GM19351 (cell line): Measurements from ENCODE around the gene SERPINA1.
A peak's percentile ranks its signal among the peaks of the same experiment; 100 is the strongest.
"Not testable (repeated sequence)": the region's sequence is repeated elsewhere in the genome, so short reads cannot be mapped to it uniquely, and the experiment has no call there.

ENCODE experiments used
- ATAC-seq: cut with Tn5 transposase; IDR thresholded peaks from one replicate; pipeline ENCODE4 v1.9.1; 2021; ENCODE audit warnings: mild to moderate bottlenecking, moderate library complexity; ENCODE audit not compliant: unreplicated experiment

SERPINA1 gene

GRCh38 chr14:94388384-94389103 lies at the start of gene SERPINA1:
Gene SERPINA1 (minus strand): TSS chr14:94388602. CDS start chr14:94383237, 5,365 bp downstream.
- no peak for ATAC-seq

DNA sequence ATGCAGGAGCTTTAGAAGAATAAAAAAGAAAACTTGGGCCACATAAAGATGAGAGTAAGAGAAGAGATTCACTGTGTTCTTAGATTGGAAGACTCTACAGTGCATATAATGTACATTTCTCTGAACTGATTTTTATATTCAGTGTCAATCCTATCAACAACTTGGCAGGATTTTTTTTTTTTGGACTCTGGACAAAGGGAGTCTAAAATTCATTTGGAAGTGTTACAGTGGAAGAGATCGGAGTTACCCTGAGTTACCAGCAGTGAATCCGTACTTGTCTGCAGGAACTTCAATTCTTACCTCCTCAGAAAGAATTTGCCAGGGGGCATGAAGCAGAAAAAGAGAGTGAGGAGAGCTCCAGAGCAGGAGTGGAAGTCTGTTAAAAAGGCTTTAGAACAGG lies 40.2 kb upstream of the SERPINA1 start:
- ATAC-seq = no peak

DNA sequence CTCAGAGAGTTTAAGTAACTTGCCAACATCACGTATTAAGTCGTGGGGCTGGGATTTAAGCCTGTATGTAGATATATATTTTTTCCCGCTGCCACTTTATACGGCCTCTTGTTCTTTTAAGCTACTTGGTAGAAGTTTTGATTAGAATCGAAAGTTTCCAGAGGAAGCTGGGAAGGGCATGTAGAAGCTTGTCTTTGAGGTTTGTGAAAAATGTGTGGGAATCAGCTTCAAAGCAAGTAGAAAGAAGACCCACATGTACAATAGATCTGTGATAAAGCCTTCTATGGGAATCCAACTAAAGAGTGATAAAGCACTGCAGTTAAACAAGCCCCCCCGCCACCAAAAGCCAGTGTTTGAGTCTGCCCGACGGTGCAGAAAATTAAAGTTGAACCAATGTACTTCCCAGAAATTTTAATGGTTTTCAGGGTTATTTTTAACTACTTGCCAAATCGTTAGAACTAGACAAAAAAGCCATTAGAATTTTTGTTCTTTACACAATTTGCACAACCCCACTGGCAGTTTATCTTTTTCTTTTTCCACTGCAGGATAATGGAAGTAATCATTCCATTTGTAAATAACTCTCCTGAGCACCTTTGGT lies 38.7 kb upstream of the SERPINA1 start:
- no peak for ATAC-seq

DNA sequence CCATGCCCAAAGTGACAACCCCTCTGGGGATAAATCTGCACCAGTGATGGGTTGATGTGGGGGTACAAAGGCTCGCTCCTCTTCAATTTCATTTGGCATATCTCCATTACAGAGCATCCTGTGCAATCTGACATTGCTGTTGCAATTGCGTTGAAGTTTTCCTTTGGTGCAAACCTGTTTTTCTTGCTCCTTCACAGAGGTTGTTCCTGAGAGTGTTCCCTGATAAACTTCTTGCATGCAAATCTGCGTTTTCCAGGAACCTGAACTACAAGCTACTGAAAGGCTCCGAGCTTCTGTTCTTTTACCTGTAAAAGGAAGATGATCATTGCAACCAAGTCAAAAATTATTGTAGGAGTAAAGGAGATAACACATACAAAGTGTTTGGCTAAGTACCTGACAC lies 38.1 kb upstream of the SERPINA1 start:
- no peak for ATAC-seq

- ATAC-seq = no peak
These were observed 36.0 kb upstream of the SERPINA1 start for GRCh38 chr14:94424371-94424770.

GRCh38 chr14:94423453-94424056 lies 35.2 kb upstream of the SERPINA1 start:
- peak; percentile 62 for ATAC-seq

GRCh38 chr14:94421316-94421715 lies 32.9 kb upstream of the SERPINA1 start:
- ATAC-seq = no peak

- not testable (repeated sequence) for ATAC-seq
These were observed 29.2 kb upstream of the SERPINA1 start for GRCh38 chr14:94417497-94418205.

DNA sequence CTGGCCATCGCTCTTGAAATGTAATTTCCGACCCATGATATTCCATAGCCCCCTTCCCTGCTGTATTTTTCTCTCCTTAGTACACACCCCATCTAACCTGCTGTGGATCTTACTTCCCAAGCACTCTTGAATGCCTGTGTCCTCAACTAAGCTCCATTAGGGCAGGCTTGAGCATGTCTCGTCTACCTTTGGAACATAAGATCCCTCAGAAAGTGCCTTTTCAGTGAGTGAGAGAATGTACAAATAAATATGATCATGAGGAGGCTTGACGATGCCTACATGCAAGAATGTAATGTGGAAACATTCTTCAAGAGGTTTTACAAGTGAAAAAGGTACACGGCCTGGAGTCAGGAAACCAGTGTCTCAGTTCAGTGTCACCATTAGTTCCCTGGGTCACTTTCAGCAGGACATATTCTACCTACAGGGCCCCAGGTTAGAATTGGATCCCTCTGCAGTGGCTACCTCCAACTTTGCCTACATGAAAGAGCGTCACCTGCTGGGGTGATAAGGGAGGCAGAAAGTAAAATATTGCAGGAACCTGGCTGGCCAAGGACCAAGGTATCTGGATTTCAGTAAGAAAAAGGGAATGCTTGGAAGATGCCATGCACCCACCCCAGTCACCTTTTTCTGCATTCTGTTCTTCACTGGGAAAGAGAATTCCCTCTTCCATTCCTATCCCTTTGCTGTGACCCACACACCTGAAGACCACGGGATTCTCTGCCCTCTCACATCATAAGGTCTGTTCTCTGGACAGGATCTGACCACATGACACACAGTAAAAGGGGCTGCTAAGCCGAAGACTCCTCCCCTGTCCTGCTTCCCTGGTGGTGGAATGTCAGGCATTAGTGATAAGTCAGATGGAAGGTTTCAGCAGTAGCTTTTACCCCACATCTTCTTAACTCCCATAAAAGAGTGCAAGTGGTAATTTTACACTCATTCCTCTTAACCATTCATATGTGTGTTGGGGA lies 24.6 kb upstream of the SERPINA1 start:
- ATAC-seq = no peak

GRCh38 chr14:94411638-94412037 lies 23.2 kb upstream of the SERPINA1 start:
- ATAC-seq = no peak

GRCh38 chr14:94409430-94409829 lies 21.0 kb upstream of the SERPINA1 start:
- ATAC-seq = not testable (repeated sequence)

GRCh38 chr14:94408546-94409095 lies 20.2 kb upstream of the SERPINA1 start:
- ATAC-seq = no peak

DNA sequence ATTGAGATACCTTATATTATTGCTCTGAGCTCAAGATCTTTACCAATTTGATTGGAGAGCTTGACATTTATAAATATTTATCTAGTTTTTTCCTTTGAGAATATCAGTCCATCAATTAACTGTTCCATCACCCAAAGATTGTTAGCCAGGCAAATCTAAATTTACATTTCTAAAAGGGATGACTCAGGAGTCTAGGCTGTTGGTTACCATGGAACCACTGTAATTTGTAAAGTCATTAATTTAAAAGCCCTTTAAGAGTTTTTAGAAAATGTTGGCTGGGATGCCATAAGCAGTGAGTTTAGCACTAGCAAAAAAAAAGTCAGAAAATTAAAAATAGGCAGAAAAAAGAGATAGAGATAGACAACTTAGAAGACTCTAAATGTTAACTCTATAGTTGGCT lies 19.5 kb upstream of the SERPINA1 start:
- no peak for ATAC-seq

GRCh38 chr14:94406910-94407309 lies 18.5 kb upstream of the SERPINA1 start:
- no peak for ATAC-seq

GRCh38 chr14:94405486-94405885 lies 17.1 kb upstream of the SERPINA1 start:
- ATAC-seq = no peak

GRCh38 chr14:94404561-94404960 lies 16.2 kb upstream of the SERPINA1 start:
- no peak for ATAC-seq

DNA sequence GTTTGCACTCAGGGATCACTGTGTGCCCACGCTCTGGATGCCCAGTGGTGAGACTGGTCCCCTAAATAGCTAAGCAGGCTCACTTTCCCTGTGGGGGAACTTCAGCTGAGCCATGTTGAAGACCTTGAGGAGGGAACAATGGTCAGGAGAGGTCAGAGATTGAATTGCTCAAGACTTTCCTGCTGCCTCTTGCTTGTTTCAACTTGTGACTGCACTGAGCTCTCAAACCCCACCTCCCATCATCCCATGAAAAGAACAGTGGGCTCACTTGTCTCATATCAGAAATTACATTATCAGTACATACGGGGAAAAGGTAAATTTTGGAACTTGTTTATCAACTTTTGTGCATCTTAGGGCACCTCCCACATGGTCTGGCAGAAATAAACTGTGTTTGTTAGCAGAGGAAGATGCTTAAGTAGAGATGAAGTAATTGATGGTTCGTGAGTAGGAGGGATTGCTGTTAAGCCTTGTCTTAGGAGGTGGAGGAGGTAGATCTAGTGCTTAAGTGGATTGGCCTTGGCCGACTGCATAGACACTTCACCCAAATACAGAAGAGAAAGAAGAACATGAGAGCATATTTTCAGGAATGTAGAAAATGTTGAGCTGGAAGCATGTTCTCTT lies 15.0 kb upstream of the SERPINA1 start:
- ATAC-seq = no peak

- no peak for ATAC-seq
These were observed 12.7 kb upstream of the SERPINA1 start for GRCh38 chr14:94401083-94401482.

DNA sequence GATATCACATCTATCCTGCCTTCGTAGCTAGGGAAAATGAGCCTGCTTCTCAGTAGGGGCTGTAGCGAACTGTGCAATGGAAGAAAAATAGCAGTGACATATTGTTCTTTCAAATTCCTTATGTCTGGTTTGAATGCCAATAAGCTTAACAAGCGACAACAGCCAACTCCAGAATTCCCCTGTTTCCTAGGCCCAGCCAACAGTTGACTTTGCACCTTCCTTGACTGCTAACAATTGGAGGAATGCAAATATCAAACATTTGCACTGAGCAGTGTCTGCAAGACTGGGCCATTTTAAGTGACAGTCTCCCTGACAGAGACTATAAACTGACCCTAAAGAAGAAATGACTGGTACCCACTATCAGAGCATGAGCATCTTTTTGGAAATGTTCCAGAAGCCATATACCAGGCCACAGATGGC lies 12.0 kb upstream of the SERPINA1 start:
- no peak for ATAC-seq

GRCh38 chr14:94398536-94398935 lies 10.1 kb upstream of the SERPINA1 start:
- ATAC-seq = no peak
